Measurements from ENCODE around the gene FRMD1. TPM values are rescaled to one million over a fixed set of nuclear protein-coding genes. Genes with fewer than 3 reads are reported as not detected.

Gene FRMD1
- total RNA-seq, 1 experiment from 2014 or later: not detected

DNA sequence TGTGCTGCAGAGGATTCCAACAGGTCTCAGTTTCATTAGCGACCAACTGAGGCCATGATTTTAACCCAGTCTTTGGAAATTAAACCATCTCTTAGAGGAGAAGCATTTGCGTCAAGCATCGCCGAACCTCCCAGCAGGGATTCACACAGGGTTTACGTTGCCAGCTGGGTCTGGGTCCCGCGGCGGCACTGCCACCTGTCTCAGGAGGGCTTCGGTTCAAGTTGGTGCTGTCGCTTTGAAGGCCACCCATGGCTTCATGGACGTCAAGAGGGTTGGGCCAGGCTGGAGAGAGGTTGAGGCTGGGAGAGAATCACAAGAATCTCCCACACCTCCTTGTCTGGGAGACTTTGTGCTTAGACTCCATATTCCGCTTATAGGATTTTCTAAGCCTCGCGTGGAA lies 43.0 kb upstream of the FRMD1 start:
- intact Hi-C loops (cut with micrococcal nuclease): no loop called here
- BruUV-seq (replicated peaks): no TSS peak

DNA sequence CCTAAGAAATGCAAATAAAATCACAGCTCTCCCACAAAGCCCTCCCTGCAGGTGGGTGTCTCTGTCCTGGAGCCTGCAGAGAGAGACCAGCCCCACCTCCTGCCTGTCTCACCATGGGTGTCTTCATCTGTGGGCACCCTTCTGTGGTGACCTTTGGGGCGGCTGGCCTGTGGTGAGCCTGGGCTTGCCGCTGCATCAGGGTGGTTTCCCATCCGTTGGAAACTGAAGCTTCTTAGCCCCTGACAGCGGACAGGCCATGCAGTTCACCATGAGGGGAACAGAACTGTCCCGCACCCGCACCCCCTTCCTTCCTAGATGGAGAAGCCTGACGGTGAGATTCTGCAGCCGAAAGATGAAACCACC lies 42.3 kb upstream of the FRMD1 start:
- Histone ChIP-seq H3K4me1 (ENCODE audit: insufficient read depth, low read length) (no peaks in the 10 kb centered on the region), H3K9me3 (ENCODE audit: low read length) (no peaks in the 10 kb centered on the region), H3K4me3 (ENCODE audit: low read length) (no peak overlapping the region), H3K36me3 (ENCODE audit: low read depth, low read length) (no peaks in the 10 kb centered on the region), H3K79me2 (ENCODE audit: low read length) (no peaks in the 10 kb centered on the region), H3K27me3 (ENCODE audit: low read length) (peaks cover 7% of the 10 kb centered on the region), H4K20me1 (ENCODE audit: low read length) (no peaks in the 10 kb centered on the region), H3K4me2 (ENCODE audit: low read length) (no peak overlapping the region), H3K9ac (ENCODE audit: low read length) (no peak overlapping the region), H3F3A (ENCODE audit: low read length, unreplicated experiment) (no peaks in the 10 kb centered on the region), H3K9me2 (replicated peaks; ENCODE audit: low read length) (no peaks in the 10 kb centered on the region), H2AFZ (ENCODE audit: low read length) (no peak overlapping the region), H3K27ac (ENCODE audit: low read length) (no peak overlapping the region)
- TF ChIP-seq EZH2 (IDR thresholded peaks at IDR 0.05; ENCODE audit: low read length, unreplicated experiment) (no peak), EZH2phosphoT487 (IDR thresholded peaks at IDR 0.05; ENCODE audit: borderline replicate concordance, low read length) (no peak)
- TF ChIP-seq, protein P1, sequence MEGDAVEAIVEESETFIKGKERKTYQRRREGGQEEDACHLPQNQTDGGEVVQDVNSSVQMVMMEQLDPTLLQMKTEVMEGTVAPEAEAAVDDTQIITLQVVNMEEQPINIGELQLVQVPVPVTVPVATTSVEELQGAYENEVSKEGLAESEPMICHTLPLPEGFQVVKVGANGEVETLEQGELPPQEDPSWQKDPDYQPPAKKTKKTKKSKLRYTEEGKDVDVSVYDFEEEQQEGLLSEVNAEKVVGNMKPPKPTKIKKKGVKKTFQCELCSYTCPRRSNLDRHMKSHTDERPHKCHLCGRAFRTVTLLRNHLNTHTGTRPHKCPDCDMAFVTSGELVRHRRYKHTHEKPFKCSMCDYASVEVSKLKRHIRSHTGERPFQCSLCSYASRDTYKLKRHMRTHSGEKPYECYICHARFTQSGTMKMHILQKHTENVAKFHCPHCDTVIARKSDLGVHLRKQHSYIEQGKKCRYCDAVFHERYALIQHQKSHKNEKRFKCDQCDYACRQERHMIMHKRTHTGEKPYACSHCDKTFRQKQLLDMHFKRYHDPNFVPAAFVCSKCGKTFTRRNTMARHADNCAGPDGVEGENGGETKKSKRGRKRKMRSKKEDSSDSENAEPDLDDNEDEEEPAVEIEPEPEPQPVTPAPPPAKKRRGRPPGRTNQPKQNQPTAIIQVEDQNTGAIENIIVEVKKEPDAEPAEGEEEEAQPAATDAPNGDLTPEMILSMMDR (conservative IDR thresholded peaks at IDR 0.05; ENCODE audit: low read depth, low read length): no peak
- intact Hi-C loops (cut with micrococcal nuclease): no loop called here
- POLR2A ChIA-PET (ENCODE audit: unreplicated experiment): no interaction called here
- no peak for DNase-seq
- no TSS peak for BruUV-seq (replicated peaks)
- CTCF ChIA-PET: no interaction called here
- ATAC-seq: no peak

More for the DNA sequence above, 43.0 kb upstream of the FRMD1 start:
- Histone ChIP-seq H3K9me3 (ENCODE audit: low read length) (no peaks in the 10 kb centered on the region), H3F3A (ENCODE audit: low read length, unreplicated experiment) (no peaks in the 10 kb centered on the region), H3K4me2 (ENCODE audit: low read length) (no peak overlapping the region), H2AFZ (ENCODE audit: low read length) (no peak overlapping the region), H3K36me3 (ENCODE audit: low read depth, low read length) (no peaks in the 10 kb centered on the region), H3K27me3 (ENCODE audit: low read length) (peaks cover 11% of the 10 kb centered on the region), H3K4me1 (ENCODE audit: insufficient read depth, low read length) (no peaks in the 10 kb centered on the region), H3K27ac (ENCODE audit: low read length) (no peak overlapping the region), H4K20me1 (ENCODE audit: low read length) (no peaks in the 10 kb centered on the region), H3K9me2 (replicated peaks; ENCODE audit: low read length) (no peaks in the 10 kb centered on the region), H3K9ac (ENCODE audit: low read length) (no peak overlapping the region), H3K4me3 (ENCODE audit: low read length) (no peak overlapping the region), H3K79me2 (ENCODE audit: low read length) (no peaks in the 10 kb centered on the region)
- ChIA-PET POLR2A (ENCODE audit: unreplicated experiment) (no interaction called here), CTCF (no interaction called here)
- no peak for ATAC-seq
- no peak for DNase-seq
- TF ChIP-seq EZH2phosphoT487 (IDR thresholded peaks at IDR 0.05; ENCODE audit: borderline replicate concordance, low read length) (no peak), EZH2 (IDR thresholded peaks at IDR 0.05; ENCODE audit: low read length, unreplicated experiment) (no peak)
- TF ChIP-seq, protein P1 (conservative IDR thresholded peaks at IDR 0.05; ENCODE audit: low read depth, low read length): no peak

DNA sequence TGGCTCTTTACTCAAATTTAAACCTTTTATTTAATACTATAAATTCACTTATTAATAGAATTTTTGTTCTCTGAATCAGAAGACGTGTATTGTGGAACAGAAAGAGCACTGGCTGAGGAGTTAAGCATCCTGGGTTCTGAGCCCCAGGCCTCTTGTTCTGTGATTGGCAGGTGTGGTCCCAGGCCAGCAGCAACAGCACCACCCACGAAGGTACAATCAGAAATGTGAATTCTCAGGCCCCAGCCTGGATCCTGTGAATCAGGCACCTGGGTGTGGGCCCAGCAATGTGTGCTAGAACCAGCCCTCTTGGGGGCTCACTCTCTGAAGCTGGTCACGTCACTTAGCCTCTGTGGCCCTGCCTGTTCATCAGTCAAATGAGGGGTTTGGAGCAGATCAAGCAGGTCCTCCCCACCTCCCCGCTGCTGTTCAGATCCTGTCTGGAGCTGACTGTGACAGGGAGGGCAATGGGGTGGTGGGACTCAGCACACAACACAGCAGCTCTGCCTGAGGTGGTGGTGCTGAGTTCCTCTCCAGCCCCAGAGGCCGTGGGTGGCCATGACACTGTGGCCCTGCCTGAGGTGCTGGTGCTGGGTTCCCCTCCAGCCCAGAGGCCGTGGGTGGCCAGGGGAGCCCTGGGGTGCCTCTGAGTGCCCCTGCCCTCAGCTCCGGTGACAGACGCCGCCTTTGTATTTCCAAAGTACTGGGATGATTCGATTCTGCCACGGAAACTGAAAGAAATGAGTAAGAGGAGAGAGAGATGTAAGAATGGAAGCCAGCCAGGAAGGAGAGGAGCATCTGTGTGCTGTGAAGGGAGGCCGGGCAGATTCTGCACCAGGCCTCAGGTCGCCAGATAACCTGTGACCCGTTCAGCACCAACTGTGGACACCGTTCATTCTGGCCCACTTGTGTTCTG lies 41.6 kb upstream of the FRMD1 start:
- no peak for DNase-seq
- Histone ChIP-seq H3K79me2 (ENCODE audit: low read length) (no peaks in the 10 kb centered on the region), H3K9ac (ENCODE audit: low read length) (no peak overlapping the region), H3K27me3 (ENCODE audit: low read length) (peaks cover 5% of the 10 kb centered on the region; the same call in 1 of the 2 replicates), H4K20me1 (ENCODE audit: low read length) (no peaks in the 10 kb centered on the region), H2AFZ (ENCODE audit: low read length) (no peak overlapping the region), H3K9me3 (ENCODE audit: low read length) (no peaks in the 10 kb centered on the region), H3K36me3 (ENCODE audit: low read depth, low read length) (no peaks in the 10 kb centered on the region), H3K4me2 (ENCODE audit: low read length) (no peak overlapping the region), H3K4me3 (ENCODE audit: low read length) (no peak overlapping the region), H3K4me1 (ENCODE audit: insufficient read depth, low read length) (no peaks in the 10 kb centered on the region), H3K9me2 (replicated peaks; ENCODE audit: low read length) (no peaks in the 10 kb centered on the region), H3K27ac (ENCODE audit: low read length) (no peak overlapping the region), H3F3A (ENCODE audit: low read length, unreplicated experiment) (no peaks in the 10 kb centered on the region)
- TF ChIP-seq, protein P1 (conservative IDR thresholded peaks at IDR 0.05; ENCODE audit: low read depth, low read length): no peak
- TF ChIP-seq EZH2phosphoT487 (IDR thresholded peaks at IDR 0.05; ENCODE audit: borderline replicate concordance, low read length): no peak
- TF ChIP-seq EZH2 (IDR thresholded peaks at IDR 0.05; ENCODE audit: low read length, unreplicated experiment): no peak
- BruUV-seq (replicated peaks): no TSS peak
- no peak for ATAC-seq
- intact Hi-C loops (cut with micrococcal nuclease): no loop called here
- CTCF ChIA-PET: no interaction called here
- POLR2A ChIA-PET (ENCODE audit: unreplicated experiment): no interaction called here
